ENCODE measurements around the gene RAPH1. TPM values are rescaled to one million over a fixed set of nuclear protein-coding genes. Genes with fewer than 3 reads are reported as not detected.

Gene RAPH1
- total and polyA plus RNA-seq, 9 of the 15 experiments (the other 6 are each of a cell fraction or from before 2014, with no cell fraction given): 0.07 to 0.71 (median 0.27) TPM

GRCh38 chr2:203446071-203446481 lies 89.0 kb downstream of the RAPH1 start (continued):
- TF ChIP-seq E4F1 (CRISPR knock-in tag; IDR thresholded peaks at IDR 0.05; ENCODE audit: borderline replicate concordance) (no peak), MNT (conservative IDR thresholded peaks at IDR 0.05) (0 out of 4 replicates have a peak, but pooled peaks of 1 of the 2 experiments have one; percentile 23), HNRNPH1 (optimal IDR thresholded peaks at IDR 0.05; ENCODE audit: low read depth, low read length) (no peak), HMBOX1 (IDR thresholded peaks at IDR 0.05) (no peak; the same call in 1 of the 2 replicates), E2F8 (IDR thresholded peaks at IDR 0.05; ENCODE audit: low read depth, partially characterized antibody) (no peak), MAZ (CRISPR knock-in tag; conservative IDR thresholded peaks at IDR 0.05 in 1 of 2, IDR thresholded peaks at IDR 0.05 in 1 of 2) (no peak), ZNF395 (CRISPR knock-in tag; IDR thresholded peaks at IDR 0.05) (no peak), EP400 (IDR thresholded peaks at IDR 0.05) (peak; percentile 19; the same call in 1 of the 2 replicates), ZNF655 (CRISPR knock-in tag; IDR thresholded peaks at IDR 0.05) (no peak), RBBP5 (IDR thresholded peaks at IDR 0.05; ENCODE audit: borderline replicate concordance, insufficient read depth, low read length, poor library complexity, severe bottlenecking) (no peak), CREB1 (IDR thresholded peaks at IDR 0.05) (no peak), CREB1 (CRISPR knock-in tag; IDR thresholded peaks at IDR 0.05) (no peak), MYBL2 (IDR thresholded peaks at IDR 0.05; ENCODE audit: low read depth) (no peak), MYBL2 (CRISPR knock-in tag; IDR thresholded peaks at IDR 0.05; ENCODE audit: borderline replicate concordance) (no peak), ARHGAP35 (IDR thresholded peaks at IDR 0.05; ENCODE audit: partially characterized antibody) (no peak), FOS (IDR thresholded peaks at IDR 0.05; ENCODE audit: extremely low read depth, insufficient read length) (no peak), FOXP1 (CRISPR knock-in tag; IDR thresholded peaks at IDR 0.05) (no peak)

All from K562 (cell line).